GM20431 (cell line): ENCODE results near the gene ACOT7.
"Not testable (repeated sequence)": the region's sequence is repeated elsewhere in the genome, so short reads cannot be mapped to it uniquely, and the experiment has no call there.

Source experiments
- in situ Hi-C: fragments of 300-500 bp; cut with MseI, MboI; formaldehyde crosslinking; loops from one replicate; pipeline ENCODE4 v1.15.0; 2020; ENCODE audit warnings: low sequenced_read_pairs; ENCODE audit not compliant: unreplicated experiment

Gene ACOT7

GRCh38 chr1:6370006-6370405 lies 23.6 kb downstream of the ACOT7 start:
- in situ Hi-C loops, result no loop called here

GRCh38 chr1:6367381-6368012 lies 26.1 kb downstream of the ACOT7 start:
- in situ Hi-C loops, result no loop called here

GRCh38 chr1:6365047-6365446 lies 28.5 kb downstream of the ACOT7 start:
- in situ Hi-C loops, result no loop called here

GRCh38 chr1:6363085-6363884 lies 30.3 kb downstream of the ACOT7 start:
- in situ Hi-C loops, result not testable (repeated sequence)

GRCh38 chr1:6361124-6361775 lies 32.3 kb downstream of the ACOT7 start:
- in situ Hi-C loops, result no loop called here

- in situ Hi-C loops, result no loop called here
Measured at GRCh38 chr1:6360517-6361070, 33.0 kb downstream of the ACOT7 start.

GRCh38 chr1:6360117-6360496 lies 33.5 kb downstream of the ACOT7 start:
- in situ Hi-C loops, result no loop called here

GRCh38 chr1:6359216-6360116 lies 34.1 kb downstream of the ACOT7 start:
- in situ Hi-C loops, result loop anchor here (10.0 kb wide), 1 partner anchor 45 kb away; no protein-coding TSS in a partner anchor

GRCh38 chr1:6358757-6359201 lies 34.8 kb downstream of the ACOT7 start:
- in situ Hi-C loops, result loop anchor here (10.0 kb wide), 1 partner anchor 46 kb away; no protein-coding TSS in a partner anchor

GRCh38 chr1:6358144-6358624 lies 35.4 kb downstream of the ACOT7 start:
- in situ Hi-C loops, result loop anchor here (10.0 kb wide), 1 partner anchor 47 kb away; no protein-coding TSS in a partner anchor

- in situ Hi-C loops, result loop anchor here (10.0 kb wide), 1 partner anchor 47 kb away; no protein-coding TSS in a partner anchor
Measured at GRCh38 chr1:6357243-6357936, 36.2 kb downstream of the ACOT7 start.

GRCh38 chr1:6355621-6356020 lies 37.9 kb downstream of the ACOT7 start:
- in situ Hi-C loops, result loop anchor here (10.0 kb wide), 1 partner anchor 49 kb away; no protein-coding TSS in a partner anchor

- in situ Hi-C loops, result loop anchor here (10.0 kb wide), 1 partner anchor 50 kb away; no protein-coding TSS in a partner anchor
Measured at GRCh38 chr1:6354659-6355317, 38.8 kb downstream of the ACOT7 start.

- in situ Hi-C loops, result loop anchor here (10.0 kb wide), 1 partner anchor 51 kb away; no protein-coding TSS in a partner anchor
Measured at GRCh38 chr1:6353955-6354658, 39.5 kb downstream of the ACOT7 start.

GRCh38 chr1:6353619-6353954 lies 40.0 kb downstream of the ACOT7 start:
- in situ Hi-C loops, result loop anchor here (10.0 kb wide), 1 partner anchor 51 kb away; no protein-coding TSS in a partner anchor

GRCh38 chr1:6352138-6352563 lies 41.4 kb downstream of the ACOT7 start:
- in situ Hi-C loops, result loop anchor here (10.0 kb wide), 1 partner anchor 53 kb away; no protein-coding TSS in a partner anchor

GRCh38 chr1:6351480-6352137 lies 42.0 kb downstream of the ACOT7 start:
- in situ Hi-C loops, result loop anchor here (10.0 kb wide), 1 partner anchor 53 kb away; no protein-coding TSS in a partner anchor
